PC-9 (cell line): ENCODE results near the gene KIF26A.

ENCODE experiments used
- EZH2 ChIP-seq: fragments of 200-600 bp; sonication (generic); IDR thresholded peaks from 2 replicates; pipeline ENCODE4 v1.8.0; 2017; ENCODE audit warnings: antibody characterized with exemption, low read depth
- TF ChIP-seq, protein P1 (sequence below): fragments of 200-600 bp; sonication (generic); conservative IDR thresholded peaks from 2 replicates; pipeline ENCODE4 v1.6.1; 2017; ENCODE audit warnings: mixed run types, antibody characterized with exemption, mild to moderate bottlenecking, moderate library complexity

- TF ChIP-seq, protein P1, sequence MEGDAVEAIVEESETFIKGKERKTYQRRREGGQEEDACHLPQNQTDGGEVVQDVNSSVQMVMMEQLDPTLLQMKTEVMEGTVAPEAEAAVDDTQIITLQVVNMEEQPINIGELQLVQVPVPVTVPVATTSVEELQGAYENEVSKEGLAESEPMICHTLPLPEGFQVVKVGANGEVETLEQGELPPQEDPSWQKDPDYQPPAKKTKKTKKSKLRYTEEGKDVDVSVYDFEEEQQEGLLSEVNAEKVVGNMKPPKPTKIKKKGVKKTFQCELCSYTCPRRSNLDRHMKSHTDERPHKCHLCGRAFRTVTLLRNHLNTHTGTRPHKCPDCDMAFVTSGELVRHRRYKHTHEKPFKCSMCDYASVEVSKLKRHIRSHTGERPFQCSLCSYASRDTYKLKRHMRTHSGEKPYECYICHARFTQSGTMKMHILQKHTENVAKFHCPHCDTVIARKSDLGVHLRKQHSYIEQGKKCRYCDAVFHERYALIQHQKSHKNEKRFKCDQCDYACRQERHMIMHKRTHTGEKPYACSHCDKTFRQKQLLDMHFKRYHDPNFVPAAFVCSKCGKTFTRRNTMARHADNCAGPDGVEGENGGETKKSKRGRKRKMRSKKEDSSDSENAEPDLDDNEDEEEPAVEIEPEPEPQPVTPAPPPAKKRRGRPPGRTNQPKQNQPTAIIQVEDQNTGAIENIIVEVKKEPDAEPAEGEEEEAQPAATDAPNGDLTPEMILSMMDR = no peak
- no peak for TF ChIP-seq EZH2
Observed at GRCh38 chr14:104191409-104191997, 53.1 kb downstream of the KIF26A start.
